Measurements from ENCODE around the gene SYCN. TPM values are rescaled to one million over a fixed set of nuclear protein-coding genes. Genes with fewer than 3 reads are reported as not detected.
A peak's percentile ranks its signal among the peaks of the same experiment; 100 is the strongest.

The SYCN gene
- total and polyA plus RNA-seq, 5 donors from 2014 or later = not detected

GRCh38 chr19:39207293-39207836 lies 3.3 kb upstream of the SYCN start:
- H3K36me3 ChIP-seq (ENCODE audit: control insufficient read depth, insufficient read depth, low read length) = no peaks in the 10 kb centered on the region
- no peak for ATAC-seq (ENCODE audit: low read depth in 2 of 2)
- Mint-ChIP-seq H3K4me3 (no peak overlapping the region), H3K4me1 (no peaks in the 10 kb centered on the region), H3K9me3 (no peaks in the 10 kb centered on the region), H3K27ac (no peak overlapping the region), H3K36me3 (no peaks in the 10 kb centered on the region), H3K27me3 (peaks cover 23% of the 10 kb centered on the region)
- H3K27me3 ChIP-seq (ENCODE audit: control insufficient read depth, insufficient read depth, low read length) = peaks cover 4% of the 10 kb centered on the region
- H3K27ac ChIP-seq (ENCODE audit: insufficient read depth, low read length, poor library complexity, severe bottlenecking) = no peak overlapping the region
- no peaks in the 10 kb centered on the region for H3K4me1 ChIP-seq (ENCODE audit: control insufficient read depth, insufficient read depth, low read length, poor library complexity, severe bottlenecking)
- no peak for DNase-seq
- no peak overlapping the region for H3K4me3 ChIP-seq (ENCODE audit: low read depth, low read length)
- no peaks in the 10 kb centered on the region for H3K9me3 ChIP-seq (ENCODE audit: control insufficient read depth in 2 of 2, low read length in 2 of 2)

GRCh38 chr19:39206122-39206521 lies 2.1 kb upstream of the SYCN start:
- H3K36me3 ChIP-seq (ENCODE audit: control insufficient read depth, insufficient read depth, low read length) = no peaks in the 10 kb centered on the region
- Mint-ChIP-seq H3K9me3 (no peaks in the 10 kb centered on the region), H3K27me3 (peaks cover 35% of the 10 kb centered on the region), H3K27ac (peak overlapping the region in 1 of 3 donors; percentile 74), H3K4me3 (no peak overlapping the region), H3K36me3 (no peaks in the 10 kb centered on the region), H3K4me1 (no peaks in the 10 kb centered on the region)
- DNase-seq (no peak), ATAC-seq (ENCODE audit: low read depth in 2 of 2) (no peak)
- no peak overlapping the region for H3K27ac ChIP-seq (ENCODE audit: insufficient read depth, low read length, poor library complexity, severe bottlenecking)
- H3K27me3 ChIP-seq (ENCODE audit: control insufficient read depth, insufficient read depth, low read length) = peaks cover 4% of the 10 kb centered on the region
- H3K4me1 ChIP-seq (ENCODE audit: control insufficient read depth, insufficient read depth, low read length, poor library complexity, severe bottlenecking) = no peaks in the 10 kb centered on the region
- H3K4me3 ChIP-seq (ENCODE audit: low read depth, low read length) = no peak overlapping the region
- no peaks in the 10 kb centered on the region for H3K9me3 ChIP-seq (ENCODE audit: control insufficient read depth in 2 of 2, low read length in 2 of 2)

GRCh38 chr19:39205449-39205764 lies 1.3 kb upstream of the SYCN start:
- DNase-seq (no peak), ATAC-seq (ENCODE audit: low read depth in 2 of 2) (no peak)
- H3K27ac ChIP-seq (ENCODE audit: insufficient read depth, low read length, poor library complexity, severe bottlenecking) = no peak overlapping the region
- no peaks in the 10 kb centered on the region for H3K4me1 ChIP-seq (ENCODE audit: control insufficient read depth, insufficient read depth, low read length, poor library complexity, severe bottlenecking)
- Mint-ChIP-seq H3K27ac (peak overlapping the region in 1 of 3 donors; percentile 35), H3K36me3 (no peaks in the 10 kb centered on the region), H3K27me3 (peaks cover 42% of the 10 kb centered on the region), H3K4me3 (no peak overlapping the region), H3K9me3 (no peaks in the 10 kb centered on the region), H3K4me1 (no peaks in the 10 kb centered on the region)
- no peaks in the 10 kb centered on the region for H3K9me3 ChIP-seq (ENCODE audit: control insufficient read depth in 2 of 2, low read length in 2 of 2)
- H3K36me3 ChIP-seq (ENCODE audit: control insufficient read depth, insufficient read depth, low read length) = no peaks in the 10 kb centered on the region
- H3K4me3 ChIP-seq (ENCODE audit: low read depth, low read length) = no peak overlapping the region
- H3K27me3 ChIP-seq (ENCODE audit: control insufficient read depth, insufficient read depth, low read length) = peaks cover 4% of the 10 kb centered on the region

GRCh38 chr19:39202998-39203355 lies 1.1 kb downstream of the SYCN start:
- Mint-ChIP-seq H3K4me1 (no peaks in the 10 kb centered on the region), H3K4me3 (no peak overlapping the region), H3K36me3 (no peaks in the 10 kb centered on the region), H3K9me3 (no peaks in the 10 kb centered on the region), H3K27ac (no peak overlapping the region), H3K27me3 (peaks cover 53% of the 10 kb centered on the region)
- no peak overlapping the region for H3K4me3 ChIP-seq (ENCODE audit: low read depth, low read length)
- peaks cover 4% of the 10 kb centered on the region for H3K27me3 ChIP-seq (ENCODE audit: control insufficient read depth, insufficient read depth, low read length)
- no peaks in the 10 kb centered on the region for H3K4me1 ChIP-seq (ENCODE audit: control insufficient read depth, insufficient read depth, low read length, poor library complexity, severe bottlenecking)
- no peak overlapping the region for H3K27ac ChIP-seq (ENCODE audit: insufficient read depth, low read length, poor library complexity, severe bottlenecking)
- ATAC-seq (ENCODE audit: low read depth in 2 of 2) = no peak
- H3K9me3 ChIP-seq (ENCODE audit: control insufficient read depth in 2 of 2, low read length in 2 of 2) = no peaks in the 10 kb centered on the region
- H3K36me3 ChIP-seq (ENCODE audit: control insufficient read depth, insufficient read depth, low read length) = no peaks in the 10 kb centered on the region
- no peak for DNase-seq

- Mint-ChIP-seq H3K36me3 (no peaks in the 10 kb centered on the region), H3K9me3 (no peaks in the 10 kb centered on the region), H3K27me3 (peaks cover 67% of the 10 kb centered on the region), H3K27ac (peak overlapping the region in 1 of 3 donors; percentile 79), H3K4me3 (no peak overlapping the region), H3K4me1 (peaks cover 0 to 15% (median 2%) of the 10 kb centered on the region in 4 donors)
- H3K27ac ChIP-seq (ENCODE audit: insufficient read depth, low read length, poor library complexity, severe bottlenecking) = no peak overlapping the region
- H3K4me3 ChIP-seq (ENCODE audit: low read depth, low read length) = no peak overlapping the region
- H3K36me3 ChIP-seq (ENCODE audit: control insufficient read depth, insufficient read depth, low read length) = no peaks in the 10 kb centered on the region
- H3K4me1 ChIP-seq (ENCODE audit: control insufficient read depth, insufficient read depth, low read length, poor library complexity, severe bottlenecking) = peaks cover 14% of the 10 kb centered on the region
- peaks cover 10% of the 10 kb centered on the region for H3K27me3 ChIP-seq (ENCODE audit: control insufficient read depth, insufficient read depth, low read length)
- H3K9me3 ChIP-seq (ENCODE audit: control insufficient read depth in 2 of 2, low read length in 2 of 2) = no peaks in the 10 kb centered on the region
- ATAC-seq (ENCODE audit: low read depth in 2 of 2) (no peak), DNase-seq (no peak)
Observed at GRCh38 chr19:39200803-39201115, 3.3 kb downstream of the SYCN start.

GRCh38 chr19:39200066-39200802 lies 3.8 kb downstream of the SYCN start:
- no peak for ATAC-seq (ENCODE audit: low read depth in 2 of 2)
- Histone ChIP-seq H3K27ac (ENCODE audit: insufficient read depth, low read length, poor library complexity, severe bottlenecking) (no peak overlapping the region), H3K27me3 (ENCODE audit: control insufficient read depth, insufficient read depth, low read length) (peaks cover 11% of the 10 kb centered on the region), H3K4me3 (ENCODE audit: low read depth, low read length) (no peak overlapping the region), H3K4me1 (ENCODE audit: control insufficient read depth, insufficient read depth, low read length, poor library complexity, severe bottlenecking) (peaks cover 19% of the 10 kb centered on the region), H3K36me3 (ENCODE audit: control insufficient read depth, insufficient read depth, low read length) (no peaks in the 10 kb centered on the region), H3K9me3 (ENCODE audit: control insufficient read depth in 2 of 2, low read length in 2 of 2) (no peaks in the 10 kb centered on the region)
- no peak for DNase-seq
- Mint-ChIP-seq H3K4me3 (no peak overlapping the region), H3K4me1 (peaks cover 0 to 20% (median 4%) of the 10 kb centered on the region in 4 donors), H3K36me3 (no peaks in the 10 kb centered on the region), H3K9me3 (no peaks in the 10 kb centered on the region), H3K27ac (peak overlapping the region in 1 of 3 donors; percentile 79), H3K27me3 (peaks cover 71% of the 10 kb centered on the region)

- Histone ChIP-seq H3K4me3 (ENCODE audit: low read depth, low read length) (no peak overlapping the region), H3K27ac (ENCODE audit: insufficient read depth, low read length, poor library complexity, severe bottlenecking) (no peak overlapping the region), H3K36me3 (ENCODE audit: control insufficient read depth, insufficient read depth, low read length) (no peaks in the 10 kb centered on the region), H3K27me3 (ENCODE audit: control insufficient read depth, insufficient read depth, low read length) (peaks cover 12% of the 10 kb centered on the region), H3K9me3 (ENCODE audit: control insufficient read depth in 2 of 2, low read length in 2 of 2) (no peaks in the 10 kb centered on the region), H3K4me1 (ENCODE audit: control insufficient read depth, insufficient read depth, low read length, poor library complexity, severe bottlenecking) (peaks cover 21% of the 10 kb centered on the region)
- no peak overlapping the region for H3K4me3 Mint-ChIP-seq
- DNase-seq = no peak
- no peaks in the 10 kb centered on the region for H3K36me3 Mint-ChIP-seq
- ATAC-seq (ENCODE audit: low read depth in 2 of 2) = no peak
- peaks cover 0 to 25% (median 6%) of the 10 kb centered on the region in 4 donors for H3K4me1 Mint-ChIP-seq
- no peak overlapping the region for H3K27ac Mint-ChIP-seq
- H3K27me3 Mint-ChIP-seq = peaks cover 73% of the 10 kb centered on the region
- H3K9me3 Mint-ChIP-seq = no peaks in the 10 kb centered on the region
Observed at GRCh38 chr19:39199025-39199424, 5.0 kb downstream of the SYCN start.

GRCh38 chr19:39197808-39198207 lies 6.3 kb downstream of the SYCN start:
- Histone ChIP-seq H3K9me3 (ENCODE audit: control insufficient read depth in 2 of 2, low read length in 2 of 2) (no peaks in the 10 kb centered on the region), H3K36me3 (ENCODE audit: control insufficient read depth, insufficient read depth, low read length) (no peaks in the 10 kb centered on the region), H3K4me1 (ENCODE audit: control insufficient read depth, insufficient read depth, low read length, poor library complexity, severe bottlenecking) (peaks cover 21% of the 10 kb centered on the region), H3K27me3 (ENCODE audit: control insufficient read depth, insufficient read depth, low read length) (peaks cover 8% of the 10 kb centered on the region), H3K27ac (ENCODE audit: insufficient read depth, low read length, poor library complexity, severe bottlenecking) (no peak overlapping the region), H3K4me3 (ENCODE audit: low read depth, low read length) (no peak overlapping the region)
- peaks cover 0 to 25% (median 6%) of the 10 kb centered on the region in 4 donors for H3K4me1 Mint-ChIP-seq
- peak overlapping the region in 1 of 4 donors; percentile 77 for H3K4me3 Mint-ChIP-seq
- no peaks in the 10 kb centered on the region for H3K9me3 Mint-ChIP-seq
- no peaks in the 10 kb centered on the region for H3K36me3 Mint-ChIP-seq
- ATAC-seq (ENCODE audit: low read depth in 2 of 2) (no peak), DNase-seq (no peak)
- peaks cover 79% of the 10 kb centered on the region for H3K27me3 Mint-ChIP-seq
- no peak overlapping the region for H3K27ac Mint-ChIP-seq
